T-helper 2 cell (primary cell): ENCODE data around the gene ITGAL.
A peak's percentile ranks its signal among the peaks of the same experiment; 100 is the strongest.
"Not testable (repeated sequence)": the region's sequence is repeated elsewhere in the genome, so short reads cannot be mapped to it uniquely, and the experiment has no call there.

Source experiments
- DNase-seq, 5 experiments: peaks; one replicate each; pipeline versions ENCODE4 v3.0.0 to v3.0.0-alpha.2; 2012 to 2022

Gene ITGAL

GRCh38 chr16:30526823-30527634 is 54.5 kb downstream of the ITGAL start:
- peak; percentile 72 to 96 (median 85) for DNase-seq

- DNase-seq = no peak
Observed at GRCh38 chr16:30527635-30528178, 55.2 kb downstream of the ITGAL start.

- no peak for DNase-seq
Observed at GRCh38 chr16:30528799-30529457, 56.4 kb downstream of the ITGAL start.

- DNase-seq = peak in 1 of 5 experiments; percentile 64
Observed at GRCh38 chr16:30530163-30531037, 57.9 kb downstream of the ITGAL start.

GRCh38 chr16:30532285-30533145 is 60.0 kb downstream of the ITGAL start:
- DNase-seq = no peak

GRCh38 chr16:30533146-30533522 is 60.6 kb downstream of the ITGAL start:
- DNase-seq = no peak

GRCh38 chr16:30533748-30534367 is 61.3 kb downstream of the ITGAL start:
- peak in 1 of 5 experiments; percentile 55 for DNase-seq

GRCh38 chr16:30534368-30535105 is 62.0 kb downstream of the ITGAL start, which contains the start of gene ZNF747:
Gene ZNF747, minus strand, starts transcription at chr16:30534858. Its CDS starts 179 bp downstream, at chr16:30534679.
- DNase-seq = peak; percentile 83 to 93 (median 85)

GRCh38 chr16:30535106-30535776 is 62.7 kb downstream of the ITGAL start:
- no peak for DNase-seq

GRCh38 chr16:30535777-30536190 is 63.2 kb downstream of the ITGAL start:
- peak in 4 of 5 experiments; percentile 49 to 78 (median 52) for DNase-seq

- DNase-seq = not testable (repeated sequence)
Observed at GRCh38 chr16:30536391-30537024, 64.0 kb downstream of the ITGAL start.

- DNase-seq = no peak
Observed at GRCh38 chr16:30539000-30539964, 66.7 kb downstream of the ITGAL start.

GRCh38 chr16:30539986-30540526 is 67.5 kb downstream of the ITGAL start:
- DNase-seq = not testable (repeated sequence)

- not testable (repeated sequence) for DNase-seq
Observed at GRCh38 chr16:30540916-30541464, 68.4 kb downstream of the ITGAL start.

GRCh38 chr16:30541502-30542329 is 69.2 kb downstream of the ITGAL start:
- DNase-seq = no peak

GRCh38 chr16:30543067-30543466 is 70.5 kb downstream of the ITGAL start:
- DNase-seq = no peak
